Astrocyte (in vitro differentiated cells and primary cell): ENCODE data around the gene KCNQ1OT1. TPM values are rescaled to one million over a fixed set of nuclear protein-coding genes. Genes with fewer than 3 reads are reported as not detected.

Experiments
- DNase-seq: peaks from one replicate; pipeline ENCODE4 v3.0.0-alpha.2; 2010; ENCODE audit warnings: low read depth
- FAIRE-seq: peaks from 2 replicates; lab custom pipeline; 2011; peaks lifted over from hg19 to GRCh38; lab: Jason Lieb, UNC
- H2AFZ ChIP-seq: 2 replicates; pipeline ENCODE4 v1.6.0; 2012; ENCODE audit warnings: low read depth, low read length, inconsistent platforms
- H3K27ac ChIP-seq: 2 replicates; pipeline ENCODE4 v1.5.1; 2011; ENCODE audit warnings: low read depth, low read length, inconsistent platforms
- H3K27me3 ChIP-seq: 2 replicates; pipeline ENCODE4 v1.6.0; 2011; ENCODE audit warnings: low read length, inconsistent platforms; ENCODE audit not compliant: insufficient read depth
- H3K36me3 ChIP-seq: 2 replicates; pipeline ENCODE4 v1.5.1; 2011; ENCODE audit warnings: low read length, inconsistent platforms; ENCODE audit not compliant: insufficient read depth
- H3K4me1 ChIP-seq: 2 replicates; pipeline ENCODE4 v1.5.1; 2011; ENCODE audit warnings: low read length, inconsistent platforms; ENCODE audit not compliant: insufficient read depth
- H3K4me2 ChIP-seq: 2 replicates; pipeline ENCODE4 v1.6.0; 2012; ENCODE audit warnings: low read length, inconsistent platforms
- H3K4me3 ChIP-seq: 2 replicates; pipeline ENCODE4 v1.5.1; 2011; ENCODE audit warnings: low read depth, mild to moderate bottlenecking, low read length, inconsistent platforms; ENCODE audit not compliant: insufficient read depth
- H3K79me2 ChIP-seq: 2 replicates; pipeline ENCODE4 v1.6.0; 2012; ENCODE audit warnings: mild to moderate bottlenecking, low read length, inconsistent platforms; ENCODE audit not compliant: insufficient read depth
- H3K9ac ChIP-seq: 2 replicates; pipeline ENCODE4 v1.6.0; 2012; ENCODE audit warnings: mild to moderate bottlenecking, low read length, inconsistent platforms
- H3K9me3 ChIP-seq: 2 replicates; pipeline ENCODE4 v1.5.1; 2012; ENCODE audit warnings: low read depth, mild to moderate bottlenecking, low read length, inconsistent platforms; ENCODE audit not compliant: insufficient read depth
- H4K20me1 ChIP-seq: 2 replicates; pipeline ENCODE4 v1.6.0; 2012; ENCODE audit warnings: low read length, inconsistent platforms; ENCODE audit not compliant: insufficient read depth
- H3K27ac Mint-ChIP-seq: one replicate; pipeline ENCODE4 v1.8.0; 2021; ENCODE audit warnings: mild to moderate bottlenecking, mixed read lengths; ENCODE audit not compliant: unreplicated experiment
- H3K27me3 Mint-ChIP-seq: one replicate; pipeline ENCODE4 v1.8.0; 2021; ENCODE audit warnings: low read depth, mixed read lengths; ENCODE audit not compliant: unreplicated experiment
- H3K36me3 Mint-ChIP-seq: one replicate; pipeline ENCODE4 v1.8.0; 2021; ENCODE audit warnings: low read depth, mixed read lengths; ENCODE audit not compliant: unreplicated experiment
- H3K4me1 Mint-ChIP-seq: one replicate; pipeline ENCODE4 v1.8.0; 2021; ENCODE audit warnings: low read depth, mixed read lengths; ENCODE audit not compliant: unreplicated experiment
- H3K4me3 Mint-ChIP-seq: one replicate; pipeline ENCODE4 v1.8.0; 2021; ENCODE audit warnings: mild to moderate bottlenecking, moderate library complexity, mixed read lengths; ENCODE audit not compliant: unreplicated experiment
- H3K9me3 Mint-ChIP-seq: one replicate; pipeline ENCODE4 v1.8.0; 2021; ENCODE audit warnings: mild to moderate bottlenecking, mixed read lengths; ENCODE audit not compliant: unreplicated experiment
- CTCF ChIP-seq: IDR thresholded peaks from 2 replicates; pipeline ENCODE4 v1.5.1; 2011; ENCODE audit warnings: low read depth, mild to moderate bottlenecking, inconsistent platforms, low read length, moderate library complexity; ENCODE audit not compliant: insufficient read depth
- EZH2 ChIP-seq: IDR thresholded peaks from 2 replicates; pipeline ENCODE4 v1.6.1; 2012; ENCODE audit warnings: mild to moderate bottlenecking, low read length, inconsistent platforms; ENCODE audit not compliant: insufficient read depth
- total RNA-seq: library from RNA; stranded (reverse); gene quantifications from 2 replicates; pipeline ENCODE4 v1.2.1, GENCODE V29; 2021

Gene KCNQ1OT1
- total RNA-seq, 1 donor from 2014 or later: 2.5 TPM

- DNase-seq: no peak
Measured at GRCh38 chr11:2558861-2559526, 140.8 kb downstream of the KCNQ1OT1 start.

GRCh38 chr11:2558397-2558796 is 141.4 kb downstream of the KCNQ1OT1 start:
- Histone ChIP-seq H3K79me2 (no peaks in the 10 kb centered on the region), H4K20me1 (no peaks in the 10 kb centered on the region), H3K4me2 (no peak overlapping the region), H3K36me3 (no peaks in the 10 kb centered on the region), H3K4me3 (no peak overlapping the region), H2AFZ (no peak overlapping the region), H3K4me1 (no peaks in the 10 kb centered on the region), H3K27ac (no peak overlapping the region), H3K9ac (no peak overlapping the region), H3K27me3 (peaks cover 2% of the 10 kb centered on the region), H3K9me3 (no peaks in the 10 kb centered on the region)
- peaks cover 7% of the 10 kb centered on the region for H3K9me3 Mint-ChIP-seq
- FAIRE-seq (no peak), DNase-seq (no peak)
- no peak overlapping the region for H3K4me3 Mint-ChIP-seq
- no peaks in the 10 kb centered on the region for H3K36me3 Mint-ChIP-seq
- H3K27me3 Mint-ChIP-seq: peaks cover 49% of the 10 kb centered on the region
- no peaks in the 10 kb centered on the region for H3K4me1 Mint-ChIP-seq
- H3K27ac Mint-ChIP-seq: no peak overlapping the region
- TF ChIP-seq EZH2 (no peak), CTCF (no peak)

More at GRCh38 chr11:2558861-2559526, 140.8 kb downstream of the KCNQ1OT1 start:
- H3K36me3 ChIP-seq: no peaks in the 10 kb centered on the region
- no peaks in the 10 kb centered on the region for H3K4me1 ChIP-seq
- no peak overlapping the region for H3K4me2 ChIP-seq
- peaks cover 7% of the 10 kb centered on the region for H3K9me3 Mint-ChIP-seq
- no peak overlapping the region for H3K27ac ChIP-seq
- no peak for TF ChIP-seq CTCF
- no peak for TF ChIP-seq EZH2
- no peaks in the 10 kb centered on the region for H3K79me2 ChIP-seq
- H4K20me1 ChIP-seq: no peaks in the 10 kb centered on the region
- H3K36me3 Mint-ChIP-seq: no peaks in the 10 kb centered on the region
- H3K4me1 Mint-ChIP-seq: no peaks in the 10 kb centered on the region
- FAIRE-seq: no peak
- no peaks in the 10 kb centered on the region for H3K9me3 ChIP-seq
- H3K4me3 ChIP-seq: no peak overlapping the region
- H3K9ac ChIP-seq: no peak overlapping the region
- no peak overlapping the region for H2AFZ ChIP-seq
- peaks cover 2% of the 10 kb centered on the region for H3K27me3 ChIP-seq
- no peak overlapping the region for H3K27ac Mint-ChIP-seq
- peaks cover 52% of the 10 kb centered on the region for H3K27me3 Mint-ChIP-seq
- no peak overlapping the region for H3K4me3 Mint-ChIP-seq

Other genes starting within 250 kb of the KCNQ1OT1 start
- 3.8 and 7.5 TPM in 2 replicates for gene CDKN1C, start 185.8 kb upstream of the KCNQ1OT1 start, total RNA-seq
- gene PHLDA2, start 229.4 kb upstream of the KCNQ1OT1 start, total RNA-seq: 78.8 and 80.8 TPM in 2 replicates